GM18507 (cell line): Measurements from ENCODE around the gene COL6A3.

Experiments
- DNase-seq: peaks from one replicate; pipeline ENCODE4 v3.0.0; 2011; ENCODE audit warnings: low read depth; ENCODE audit not compliant: insufficient read length; ENCODE audit errors: extremely low spot score
- FAIRE-seq: peaks from 2 replicates; lab custom pipeline; 2011; peaks lifted over from hg19 to GRCh38; lab: Jason Lieb, UNC

COL6A3 gene

GRCh38 chr2:237413777-237414661, at the start of gene COL6A3:
COL6A3 (minus strand) TSS chr2:237414164; CDS start chr2:237396817, 17,347 bp downstream.
- DNase-seq (no peak), FAIRE-seq (no peak)

GRCh38 chr2:237459741-237460174, 45.8 kb upstream of the COL6A3 start:
- FAIRE-seq = no peak
- DNase-seq = no peak

- FAIRE-seq = no peak
- DNase-seq = no peak
Observed at GRCh38 chr2:237459226-237459625, 45.3 kb upstream of the COL6A3 start.

- DNase-seq (no peak), FAIRE-seq (no peak)
Observed at GRCh38 chr2:237458519-237458918, 44.6 kb upstream of the COL6A3 start.

GRCh38 chr2:237457388-237457941, 43.5 kb upstream of the COL6A3 start:
- DNase-seq (no peak), FAIRE-seq (no peak)

- FAIRE-seq = no peak
- DNase-seq = no peak
Observed at GRCh38 chr2:237456200-237456843, 42.4 kb upstream of the COL6A3 start.

- no peak for FAIRE-seq
- no peak for DNase-seq
Observed at GRCh38 chr2:237455764-237456163, 41.8 kb upstream of the COL6A3 start.

- DNase-seq (no peak), FAIRE-seq (no peak)
Observed at GRCh38 chr2:237453671-237454070, 39.7 kb upstream of the COL6A3 start.

- DNase-seq = no peak
- FAIRE-seq = no peak
Observed at GRCh38 chr2:237452861-237453260, 38.9 kb upstream of the COL6A3 start.

- DNase-seq (no peak), FAIRE-seq (no peak)
Observed at GRCh38 chr2:237451643-237452469, 37.9 kb upstream of the COL6A3 start.

GRCh38 chr2:237450583-237450982, 36.6 kb upstream of the COL6A3 start:
- FAIRE-seq = no peak
- DNase-seq = no peak

- no peak for FAIRE-seq
- DNase-seq = no peak
Observed at GRCh38 chr2:237450108-237450507, 36.1 kb upstream of the COL6A3 start.

- no peak for FAIRE-seq
- no peak for DNase-seq
Observed at GRCh38 chr2:237449193-237449881, 35.4 kb upstream of the COL6A3 start.

- DNase-seq = no peak
Observed at GRCh38 chr2:237448626-237449025, 34.7 kb upstream of the COL6A3 start.

GRCh38 chr2:237448171-237448570, 34.2 kb upstream of the COL6A3 start:
- no peak for FAIRE-seq
- no peak for DNase-seq

More at GRCh38 chr2:237448626-237449025, 34.7 kb upstream of the COL6A3 start:
- no peak for FAIRE-seq

- FAIRE-seq = no peak
- no peak for DNase-seq
Observed at GRCh38 chr2:237447496-237447895, 33.5 kb upstream of the COL6A3 start.

- FAIRE-seq = no peak
Observed at GRCh38 chr2:237446338-237446665, 32.3 kb upstream of the COL6A3 start.

GRCh38 chr2:237445611-237446337, 31.8 kb upstream of the COL6A3 start:
- FAIRE-seq (no peak), DNase-seq (no peak)

More at GRCh38 chr2:237446338-237446665, 32.3 kb upstream of the COL6A3 start:
- DNase-seq = no peak

- DNase-seq (no peak), FAIRE-seq (no peak)
Observed at GRCh38 chr2:237444071-237444470, 30.1 kb upstream of the COL6A3 start.
